Measurements from ENCODE around the gene S100B.

DNA sequence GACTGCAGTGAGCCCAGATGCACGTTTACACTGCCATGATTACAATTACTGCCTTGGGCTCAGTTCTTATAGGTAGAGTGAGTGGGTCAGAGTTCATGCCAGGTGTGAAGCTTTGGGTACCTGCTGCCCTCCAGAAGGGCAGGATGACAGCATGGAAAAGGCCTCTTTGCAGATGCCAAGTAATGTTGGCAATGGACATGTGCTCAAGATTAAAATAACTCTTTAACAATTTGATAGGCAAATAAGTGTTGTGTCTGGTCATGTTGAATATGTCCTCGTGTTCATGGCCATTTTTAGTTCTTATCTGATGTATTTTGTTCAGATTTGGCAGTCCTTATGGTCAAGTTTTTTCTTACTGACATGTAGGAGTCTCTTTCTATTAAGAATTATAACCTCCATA is 34.8 kb downstream of the S100B start:
- TF ChIP-seq, protein P1, sequence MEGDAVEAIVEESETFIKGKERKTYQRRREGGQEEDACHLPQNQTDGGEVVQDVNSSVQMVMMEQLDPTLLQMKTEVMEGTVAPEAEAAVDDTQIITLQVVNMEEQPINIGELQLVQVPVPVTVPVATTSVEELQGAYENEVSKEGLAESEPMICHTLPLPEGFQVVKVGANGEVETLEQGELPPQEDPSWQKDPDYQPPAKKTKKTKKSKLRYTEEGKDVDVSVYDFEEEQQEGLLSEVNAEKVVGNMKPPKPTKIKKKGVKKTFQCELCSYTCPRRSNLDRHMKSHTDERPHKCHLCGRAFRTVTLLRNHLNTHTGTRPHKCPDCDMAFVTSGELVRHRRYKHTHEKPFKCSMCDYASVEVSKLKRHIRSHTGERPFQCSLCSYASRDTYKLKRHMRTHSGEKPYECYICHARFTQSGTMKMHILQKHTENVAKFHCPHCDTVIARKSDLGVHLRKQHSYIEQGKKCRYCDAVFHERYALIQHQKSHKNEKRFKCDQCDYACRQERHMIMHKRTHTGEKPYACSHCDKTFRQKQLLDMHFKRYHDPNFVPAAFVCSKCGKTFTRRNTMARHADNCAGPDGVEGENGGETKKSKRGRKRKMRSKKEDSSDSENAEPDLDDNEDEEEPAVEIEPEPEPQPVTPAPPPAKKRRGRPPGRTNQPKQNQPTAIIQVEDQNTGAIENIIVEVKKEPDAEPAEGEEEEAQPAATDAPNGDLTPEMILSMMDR (IDR thresholded peaks at IDR 0.05; ENCODE audit: poor library complexity), result no peak
- TF ChIP-seq EZH2 (IDR thresholded peaks at IDR 0.05; ENCODE audit: borderline replicate concordance) (no peak), EZH2phosphoT487 (IDR thresholded peaks at IDR 0.05; ENCODE audit: low read depth, severe bottlenecking, unreplicated experiment) (no peak)

Measured in hepatocyte (in vitro differentiated cells).